Stimulated activated CD4-positive, alpha-beta T cell treated with anti-CD3 and anti-CD28 coated beads, TNF-alpha, amount 100 ng/mL, for 1 hour (primary cell): ENCODE measurements around the gene SLC35F6.
"Not testable (repeated sequence)": the region's sequence is repeated elsewhere in the genome, so short reads cannot be mapped to it uniquely, and the experiment has no call there.

Source experiments
- DNase-seq, 3 donors: peaks; one replicate each; pipeline ENCODE4 v3.0.0-alpha.2; 2020; ENCODE audit warnings: low read depth in 3 of 3, low spot score in 1 of 3

SLC35F6 gene

GRCh38 chr2:26814072-26814765 lies 50.1 kb downstream of the SLC35F6 start:
- not testable (repeated sequence) for DNase-seq

- DNase-seq, result no peak
Observed at GRCh38 chr2:26816893-26817292, 52.8 kb downstream of the SLC35F6 start.

GRCh38 chr2:26818255-26818654 lies 54.2 kb downstream of the SLC35F6 start:
- no peak for DNase-seq

- DNase-seq, result no peak
Observed at GRCh38 chr2:26818972-26819371, 54.9 kb downstream of the SLC35F6 start.

- no peak for DNase-seq
Observed at GRCh38 chr2:26820932-26821331, 56.8 kb downstream of the SLC35F6 start.

GRCh38 chr2:26822877-26823276 lies 58.8 kb downstream of the SLC35F6 start:
- no peak for DNase-seq
